Suppressor macrophage (primary cell): Measurements from ENCODE around the gene FREM1.
"Not testable (repeated sequence)": the region's sequence is repeated elsewhere in the genome, so short reads cannot be mapped to it uniquely, and the experiment has no call there.

Experiments used
- DNase-seq, 4 experiments: peaks; one replicate each; pipeline ENCODE4 v3.0.0-alpha.2; 2020 to 2022
- total RNA-seq, 17 experiments: gene quantifications; one replicate each; lab custom pipeline; 2026; ENCODE audit warnings: mixed read lengths in 6 of 17, inconsistent platforms in 3 of 17; lab: John Stamatoyannopoulos, UW

Gene FREM1, protein sequence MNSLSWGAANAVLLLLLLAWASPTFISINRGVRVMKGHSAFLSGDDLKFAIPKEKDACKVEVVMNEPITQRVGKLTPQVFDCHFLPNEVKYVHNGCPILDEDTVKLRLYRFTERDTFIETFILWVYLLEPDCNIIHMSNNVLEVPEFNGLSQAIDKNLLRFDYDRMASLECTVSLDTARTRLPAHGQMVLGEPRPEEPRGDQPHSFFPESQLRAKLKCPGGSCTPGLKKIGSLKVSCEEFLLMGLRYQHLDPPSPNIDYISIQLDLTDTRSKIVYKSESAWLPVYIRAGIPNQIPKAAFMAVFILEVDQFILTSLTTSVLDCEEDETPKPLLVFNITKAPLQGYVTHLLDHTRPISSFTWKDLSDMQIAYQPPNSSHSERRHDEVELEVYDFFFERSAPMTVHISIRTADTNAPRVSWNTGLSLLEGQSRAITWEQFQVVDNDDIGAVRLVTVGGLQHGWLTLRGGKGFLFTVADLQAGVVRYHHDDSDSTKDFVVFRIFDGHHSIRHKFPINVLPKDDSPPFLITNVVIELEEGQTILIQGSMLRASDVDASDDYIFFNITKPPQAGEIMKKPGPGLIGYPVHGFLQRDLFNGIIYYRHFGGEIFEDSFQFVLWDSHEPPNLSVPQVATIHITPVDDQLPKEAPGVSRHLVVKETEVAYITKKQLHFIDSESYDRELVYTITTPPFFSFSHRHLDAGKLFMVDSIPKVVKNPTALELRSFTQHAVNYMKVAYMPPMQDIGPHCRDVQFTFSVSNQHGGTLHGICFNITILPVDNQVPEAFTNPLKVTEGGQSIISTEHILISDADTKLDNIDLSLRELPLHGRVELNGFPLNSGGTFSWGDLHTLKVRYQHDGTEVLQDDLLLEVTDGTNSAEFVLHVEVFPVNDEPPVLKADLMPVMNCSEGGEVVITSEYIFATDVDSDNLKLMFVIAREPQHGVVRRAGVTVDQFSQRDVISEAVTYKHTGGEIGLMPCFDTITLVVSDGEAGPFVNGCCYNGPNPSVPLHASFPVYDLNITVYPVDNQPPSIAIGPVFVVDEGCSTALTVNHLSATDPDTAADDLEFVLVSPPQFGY (N-terminal part only)
- total RNA-seq, result 0 to 6.3 (median 0) reads per million in 17 experiments

DNA sequence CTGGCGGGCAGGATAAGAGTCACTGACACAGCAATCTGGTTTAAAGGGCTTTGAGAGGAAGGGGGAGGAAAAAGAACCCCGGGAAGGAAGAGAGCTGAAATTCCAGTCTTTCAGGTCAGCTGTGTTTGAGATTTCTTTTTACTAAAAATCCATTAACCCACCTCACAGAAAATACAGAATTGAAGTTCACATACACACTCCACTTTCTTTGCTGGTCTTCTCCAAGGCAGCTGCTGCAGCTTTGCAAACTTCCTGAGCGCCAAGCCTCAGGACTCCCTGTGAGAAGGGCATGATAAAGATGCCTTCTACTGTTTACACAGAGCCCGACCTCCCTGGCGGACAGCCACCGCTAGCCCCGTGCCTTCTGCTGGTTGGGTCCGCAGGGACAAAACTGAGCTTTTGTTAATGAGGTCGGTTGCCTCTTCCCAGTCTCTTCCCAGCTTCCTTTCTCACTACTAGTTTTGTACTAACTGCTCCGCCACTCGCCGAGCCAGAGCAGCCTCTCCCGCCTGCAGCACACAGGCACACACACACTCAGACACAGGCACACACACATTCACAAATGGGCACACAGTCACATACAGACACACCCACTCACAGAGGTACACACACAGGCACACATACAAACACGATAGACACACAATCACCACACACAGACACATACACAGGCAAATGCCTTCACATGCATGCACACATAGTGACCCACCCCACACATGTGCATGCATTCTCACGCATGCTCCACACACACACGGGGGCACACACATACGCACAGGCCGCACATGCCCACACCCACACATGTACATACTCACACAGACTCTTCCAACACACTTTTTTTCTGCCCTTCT is at the start of gene FREM1:
Gene FREM1, minus strand, starts transcription at position 468 of the 845 bp plus-strand sequence. CDS start 41,451 bp downstream, outside the sequence.
- no peak for DNase-seq

DNA sequence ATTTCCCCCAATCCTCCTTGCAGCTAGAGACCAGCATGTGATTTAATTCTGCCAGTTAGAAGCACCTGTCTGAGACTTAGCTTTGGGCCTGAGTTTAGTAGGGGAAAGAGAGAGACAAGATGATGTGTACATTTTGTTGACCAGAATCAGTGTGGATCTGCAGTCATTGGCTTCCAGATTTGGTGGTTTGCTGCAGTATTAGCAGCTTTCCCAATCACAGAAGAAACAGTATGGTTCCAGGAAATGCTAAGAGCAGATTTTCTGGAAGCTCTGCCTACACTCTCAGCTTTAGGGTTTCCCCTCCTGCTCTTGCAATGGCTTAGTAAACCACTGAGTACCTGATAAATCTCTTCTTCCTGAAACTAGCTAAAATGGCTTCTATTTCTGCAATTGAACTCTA is 48.8 kb upstream of the FREM1 start:
- DNase-seq, result peak in 1 of 4 experiments; percentile 1

DNA sequence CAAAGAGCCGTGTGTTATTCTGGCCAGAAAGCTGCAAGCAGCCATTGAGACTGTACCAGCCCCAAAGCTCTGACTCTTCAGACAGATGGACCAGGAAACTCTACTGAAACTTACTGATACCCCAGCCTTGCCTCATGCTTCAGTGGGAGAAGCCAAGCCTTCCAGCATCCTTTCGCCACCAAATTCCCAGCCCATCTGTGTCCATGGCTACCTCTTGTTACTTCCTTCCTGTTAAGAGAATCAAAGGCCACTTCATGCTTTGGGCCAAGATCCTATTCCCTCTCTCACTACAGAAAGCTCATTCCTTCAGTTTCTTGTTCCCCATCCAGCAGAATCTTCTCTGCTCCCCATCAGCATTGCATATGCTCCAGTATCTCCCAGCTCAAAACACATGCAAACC is 46.9 kb upstream of the FREM1 start:
- DNase-seq, result no peak

DNA sequence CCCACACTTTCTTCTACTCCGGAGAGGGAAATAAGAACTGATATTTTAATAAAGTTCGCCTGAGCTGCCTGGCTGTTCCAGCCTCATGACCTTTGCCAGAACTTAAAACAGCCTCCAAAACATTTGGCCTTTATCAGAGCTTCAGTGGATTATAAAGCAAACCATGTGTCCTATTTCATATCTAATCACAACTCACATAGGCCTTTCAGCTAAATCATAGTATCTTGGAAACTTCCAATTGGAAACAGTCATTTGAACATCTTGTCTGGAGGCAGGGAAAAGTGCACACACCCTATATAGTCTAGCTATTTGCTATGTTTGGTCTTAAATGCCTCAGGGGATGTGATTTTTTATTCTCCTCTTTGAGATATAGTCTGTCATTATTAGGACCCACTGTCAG is 46.0 kb upstream of the FREM1 start:
- DNase-seq, result no peak

DNA sequence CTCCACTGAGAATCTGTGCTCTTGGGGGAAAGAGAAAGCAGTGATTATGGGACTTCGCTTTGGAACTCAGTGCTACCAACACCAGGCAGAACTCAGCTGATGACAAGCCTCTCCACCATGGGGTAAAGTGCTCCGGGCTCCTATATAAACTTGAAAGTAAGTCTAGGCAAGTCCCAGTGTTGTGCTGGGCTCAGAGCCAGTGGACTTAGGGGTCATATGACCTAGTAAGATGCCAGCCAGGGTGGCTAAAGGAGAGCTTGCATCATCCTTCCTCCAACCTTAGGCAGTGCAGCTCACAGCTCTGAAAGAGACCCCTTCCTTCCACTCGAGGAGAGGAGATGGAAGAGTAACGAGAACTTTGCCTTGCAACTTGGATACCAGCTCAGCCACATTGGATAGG is 35.1 kb upstream of the FREM1 start:
- no peak for DNase-seq

DNA sequence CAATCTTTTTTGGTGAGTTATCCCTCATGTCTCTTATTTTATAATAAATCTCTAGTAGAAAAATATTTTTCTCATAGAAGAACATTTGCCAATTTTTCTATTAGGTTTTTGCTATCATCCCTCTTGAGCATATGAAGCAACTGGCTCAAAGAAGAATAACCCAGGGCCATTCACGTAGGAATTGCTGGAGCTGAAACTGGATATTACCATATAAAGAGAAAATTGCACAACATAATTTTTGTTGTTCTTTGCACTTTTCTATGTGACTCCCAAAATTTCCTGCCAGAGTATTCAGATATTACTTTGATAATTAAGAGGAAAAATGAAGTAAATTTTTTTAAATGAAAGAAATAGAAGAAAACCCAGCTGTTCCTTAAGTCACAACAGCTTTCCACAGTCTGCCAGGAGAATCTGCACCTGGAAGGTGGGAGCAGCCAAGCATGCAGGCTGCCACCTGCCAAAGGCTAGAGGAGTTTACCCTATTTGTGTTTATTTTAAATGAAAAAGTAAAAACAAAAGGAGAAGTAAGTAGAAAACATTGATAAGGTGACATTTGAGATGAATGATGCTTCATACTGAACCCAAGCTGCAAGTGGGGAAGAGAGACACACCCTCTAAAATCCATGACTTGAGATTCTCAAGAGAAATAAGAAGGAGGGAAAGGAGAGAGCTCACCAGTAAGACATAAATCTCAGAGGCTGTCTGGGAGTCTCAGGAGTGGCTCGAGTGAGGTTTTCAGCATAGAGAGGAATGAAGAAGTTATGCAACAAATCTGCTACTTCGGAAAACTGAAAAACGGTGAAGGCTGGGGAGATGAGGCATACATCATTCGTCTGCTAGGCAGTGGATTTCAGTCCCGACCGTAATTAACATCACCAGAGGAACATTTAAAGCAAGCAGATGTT is 31.5 kb upstream of the FREM1 start:
- no peak for DNase-seq

DNA sequence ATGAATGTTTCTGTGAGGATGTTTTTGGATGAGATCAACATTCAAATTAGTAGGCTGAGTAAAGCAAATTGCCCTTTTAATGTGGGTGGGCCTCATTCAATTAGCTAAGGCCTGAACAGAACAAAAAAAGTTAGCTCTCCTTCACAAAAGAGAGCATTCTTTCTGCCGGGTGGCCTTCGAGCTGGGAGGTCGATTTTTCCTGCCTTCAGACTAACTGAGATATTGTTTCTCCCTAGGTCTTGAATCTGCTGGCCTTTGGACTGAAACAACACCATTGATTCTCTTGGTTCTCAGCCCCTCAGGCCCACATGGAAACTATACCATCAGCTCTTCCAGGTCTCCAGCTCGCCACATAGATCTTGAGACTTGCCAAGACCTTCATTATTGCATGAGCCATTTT is 29.1 kb upstream of the FREM1 start:
- no peak for DNase-seq

DNA sequence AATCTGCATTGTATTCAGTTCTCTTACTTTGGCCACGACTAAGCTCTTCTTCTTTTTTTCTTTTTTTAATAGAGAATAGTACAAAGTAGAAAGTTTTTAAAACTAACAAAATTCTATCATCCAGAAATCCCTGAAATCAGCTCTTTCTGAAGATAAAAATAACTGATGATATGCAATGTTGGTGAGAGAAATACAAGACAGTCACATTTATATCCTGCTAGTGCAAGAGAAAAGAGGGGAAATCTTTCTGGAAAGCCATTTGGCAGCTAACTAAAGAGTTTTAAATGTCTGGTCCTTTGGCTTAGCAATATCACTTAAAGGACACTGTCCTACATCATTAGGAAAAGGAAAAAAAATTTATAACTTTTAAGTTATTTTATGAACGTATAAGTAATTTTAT is 27.0 kb upstream of the FREM1 start:
- DNase-seq, result no peak

DNA sequence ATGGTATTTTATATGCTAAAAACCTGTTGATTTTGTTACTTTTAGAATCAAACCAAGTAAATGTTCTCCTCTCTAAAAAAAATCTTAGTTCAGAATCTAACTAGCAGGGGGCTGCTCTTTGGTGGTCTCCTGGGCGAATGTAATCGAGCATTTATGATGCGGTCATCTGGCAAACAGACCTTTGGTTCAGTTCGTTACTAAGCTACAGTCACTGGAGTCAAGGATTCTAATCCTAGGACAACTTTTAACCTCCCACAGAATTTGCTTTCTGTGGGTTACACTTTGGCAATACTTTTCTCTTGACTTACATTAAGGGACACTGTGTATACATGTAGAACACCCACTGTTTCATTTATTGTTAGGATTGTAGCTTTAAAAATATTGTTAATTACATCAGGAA is 26.3 kb upstream of the FREM1 start:
- no peak for DNase-seq

DNA sequence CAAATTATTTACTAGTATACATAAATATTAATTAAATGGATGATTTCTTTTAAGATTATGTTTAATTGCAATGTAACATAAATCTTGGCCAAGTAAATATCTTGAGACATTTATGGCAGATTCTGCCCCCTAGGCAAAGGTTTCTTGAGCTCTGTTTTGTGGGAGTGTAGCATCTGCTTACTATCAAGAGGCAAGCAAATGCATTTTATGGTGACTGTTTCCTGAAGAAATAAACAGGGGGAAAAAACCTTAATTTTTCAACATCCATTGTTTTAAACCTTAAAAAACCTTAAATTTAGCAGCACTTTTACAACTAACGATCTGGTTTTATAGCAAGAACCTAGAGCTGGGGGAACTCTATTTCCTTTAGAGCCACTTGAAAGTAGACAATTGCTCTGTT is 25.7 kb upstream of the FREM1 start:
- no peak for DNase-seq

DNA sequence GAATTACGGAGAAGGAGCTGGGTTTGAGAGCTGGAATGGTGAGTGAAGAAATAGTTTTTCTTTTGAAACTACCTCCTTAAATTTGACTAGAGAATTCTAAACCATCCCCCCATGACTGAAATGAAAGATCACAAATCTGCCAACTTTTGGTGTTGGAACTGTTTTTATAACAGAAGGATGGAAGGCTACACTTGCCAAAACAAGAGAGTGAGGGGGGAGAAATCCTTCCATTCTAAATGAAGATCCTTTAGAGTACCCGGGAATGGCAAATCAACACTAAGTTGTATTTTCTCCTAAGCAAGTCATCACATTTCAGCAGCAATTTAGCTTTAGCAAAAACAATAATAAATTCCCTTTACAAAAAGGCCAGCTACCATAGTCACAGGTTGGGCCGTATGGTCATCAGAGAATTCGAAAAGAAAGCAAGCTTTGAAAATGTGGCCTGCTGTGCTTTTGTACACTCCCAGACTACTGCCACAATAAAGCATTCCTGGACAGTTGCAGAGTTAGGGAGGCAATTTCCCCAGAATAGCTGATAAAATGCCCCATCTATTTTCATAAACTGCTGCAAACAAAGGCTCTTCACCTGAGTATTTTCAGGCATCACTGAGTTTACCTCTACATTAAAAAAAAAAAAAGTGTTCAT is 25.0 kb upstream of the FREM1 start:
- DNase-seq, result no peak

DNA sequence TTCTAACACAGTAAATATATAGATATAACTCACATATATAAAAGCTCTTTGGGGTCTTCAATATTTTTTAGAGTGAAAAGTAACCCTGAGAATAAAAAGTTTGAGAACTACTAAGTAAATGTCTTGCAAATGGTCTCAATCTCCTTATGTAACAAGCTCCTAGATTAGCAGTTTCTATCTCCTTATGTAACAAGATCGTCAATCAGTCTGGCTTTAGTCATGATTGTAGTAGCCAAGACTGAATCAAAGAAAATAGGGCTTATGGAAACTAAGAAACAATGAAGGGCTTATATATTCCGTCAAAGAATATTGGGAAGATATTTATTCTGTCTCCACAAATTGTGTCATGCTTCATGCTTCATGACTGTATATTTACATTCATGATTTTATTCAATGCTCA is 22.4 kb upstream of the FREM1 start:
- no peak for DNase-seq

DNA sequence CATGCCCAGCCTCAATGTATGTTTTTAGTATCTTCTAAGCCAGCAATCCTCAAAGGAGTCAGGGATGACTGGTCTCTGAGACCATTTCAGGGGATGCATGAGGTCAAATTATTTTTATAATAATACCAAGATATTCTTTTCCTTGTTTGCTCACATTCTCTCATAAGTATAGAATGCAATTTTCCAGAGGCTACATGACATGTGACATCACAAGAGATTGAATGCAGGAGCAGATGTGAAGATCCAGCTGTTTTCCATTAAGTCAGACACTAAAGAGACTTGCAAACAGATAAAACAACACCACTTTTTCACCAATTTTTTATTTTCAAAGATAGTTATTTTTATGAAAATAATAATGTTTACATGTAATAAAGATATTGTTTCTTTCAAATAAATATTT is 22.0 kb upstream of the FREM1 start:
- DNase-seq, result no peak

DNA sequence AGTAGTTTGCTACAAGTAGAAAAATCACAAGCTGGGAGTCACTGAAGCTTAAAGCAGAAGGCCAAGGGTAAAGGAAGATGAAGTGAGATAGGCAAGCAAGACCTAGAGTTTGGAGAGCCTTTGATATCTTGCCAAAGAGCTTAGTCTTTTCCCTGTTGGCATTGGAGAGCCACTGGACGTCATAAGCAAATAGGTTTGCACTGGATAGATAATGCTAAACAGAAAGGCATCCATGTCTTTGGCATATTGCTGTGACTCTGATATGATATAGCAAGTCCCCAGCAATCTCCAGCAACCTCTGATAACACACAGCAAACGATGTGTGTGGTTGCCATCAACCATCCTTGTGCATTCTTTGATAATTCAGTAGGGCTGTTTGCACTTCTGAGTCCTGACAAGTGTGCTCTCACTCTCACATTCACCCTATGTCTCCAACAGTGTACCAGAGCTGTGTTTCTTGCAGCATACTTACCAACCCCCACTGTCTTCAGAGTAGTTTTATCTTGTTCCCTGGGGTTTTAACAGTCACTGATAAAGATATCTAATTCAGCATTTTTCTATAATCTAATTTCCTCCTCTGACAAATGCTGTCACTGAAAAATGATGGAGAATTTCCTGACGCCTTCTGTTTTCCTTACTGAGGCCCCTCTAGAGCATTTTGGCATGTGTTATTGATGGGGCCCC is 16.9 kb upstream of the FREM1 start:
- DNase-seq, result no peak

DNA sequence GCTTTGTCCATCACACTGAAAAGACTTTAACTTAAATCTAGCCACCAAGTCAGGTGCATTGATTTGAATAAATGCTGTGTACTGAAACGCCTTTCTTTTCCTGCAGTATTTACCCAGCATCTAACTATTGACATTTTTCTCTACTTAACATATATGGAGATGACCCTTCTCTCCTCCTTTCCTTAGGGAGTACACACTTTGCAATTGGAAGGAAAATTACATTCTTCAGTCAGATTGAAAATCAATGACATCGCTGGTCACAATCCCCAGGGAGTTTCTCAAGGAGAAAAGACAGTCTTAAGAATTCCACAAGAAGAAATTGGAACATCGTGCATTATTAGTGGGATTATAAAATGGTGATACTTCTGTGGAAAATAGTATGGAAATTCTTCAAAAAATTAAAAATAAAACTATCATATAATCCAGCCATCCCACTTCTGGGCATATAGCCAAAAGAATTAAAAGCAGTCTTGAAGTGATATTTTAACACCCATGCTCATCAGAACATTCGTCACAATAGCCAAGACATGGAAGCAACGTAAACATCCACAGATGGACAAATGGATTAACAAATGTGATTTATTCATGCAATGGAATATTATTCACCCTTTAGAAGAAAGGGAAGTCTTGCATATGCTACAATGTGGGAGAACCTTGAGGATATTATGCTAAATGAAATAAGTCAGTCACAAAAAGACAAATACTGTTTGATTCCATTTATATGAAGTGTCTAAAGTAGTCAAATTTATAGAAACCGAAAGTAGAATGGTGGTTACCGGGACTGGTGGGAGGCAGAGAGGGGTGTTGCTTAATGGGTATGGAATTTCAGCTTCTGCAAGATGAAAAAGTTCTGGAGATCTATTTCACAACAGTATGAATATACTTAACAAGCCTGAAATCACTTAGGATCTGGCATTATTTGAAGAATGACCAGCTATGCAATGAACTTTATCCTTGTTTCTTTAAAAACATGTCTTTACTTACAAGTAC is 14.3 kb upstream of the FREM1 start:
- no peak for DNase-seq

DNA sequence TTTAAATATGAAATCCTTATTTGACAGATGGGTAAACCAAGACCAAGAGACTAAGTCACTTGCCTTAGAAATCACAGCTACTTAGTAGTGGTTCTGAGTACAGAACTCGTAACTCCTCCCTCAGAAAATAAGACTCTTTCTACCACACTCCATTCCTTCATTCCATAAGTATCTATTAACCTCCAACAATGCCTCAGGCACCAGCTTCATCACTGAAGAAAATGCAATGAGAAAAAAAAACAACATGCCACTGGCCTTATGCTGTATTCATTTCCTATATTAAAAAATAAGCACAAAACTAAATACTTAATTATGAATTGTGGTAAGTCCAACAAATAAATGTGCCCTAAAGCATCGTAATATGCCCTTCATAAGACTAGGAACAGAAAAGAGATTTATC is 13.5 kb upstream of the FREM1 start:
- DNase-seq, result no peak

DNA sequence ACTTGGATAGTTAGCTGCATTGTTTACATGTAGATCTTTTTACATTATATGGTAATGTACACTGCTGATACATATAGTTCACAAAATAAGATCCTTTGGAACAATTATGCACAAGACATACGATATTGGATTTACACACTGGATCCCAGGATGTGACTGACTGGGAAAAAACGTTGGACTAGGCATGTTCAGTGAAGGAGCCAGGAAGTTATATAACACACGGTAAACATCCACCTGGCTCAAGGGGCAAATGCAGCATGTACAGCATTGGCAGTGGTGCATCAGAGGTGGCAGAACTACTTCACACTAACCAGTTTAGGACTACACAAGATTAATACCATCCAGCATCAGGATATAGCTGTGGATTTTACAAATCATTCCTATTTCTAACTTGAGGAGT is 10.6 kb upstream of the FREM1 start:
- not testable (repeated sequence) for DNase-seq

DNA sequence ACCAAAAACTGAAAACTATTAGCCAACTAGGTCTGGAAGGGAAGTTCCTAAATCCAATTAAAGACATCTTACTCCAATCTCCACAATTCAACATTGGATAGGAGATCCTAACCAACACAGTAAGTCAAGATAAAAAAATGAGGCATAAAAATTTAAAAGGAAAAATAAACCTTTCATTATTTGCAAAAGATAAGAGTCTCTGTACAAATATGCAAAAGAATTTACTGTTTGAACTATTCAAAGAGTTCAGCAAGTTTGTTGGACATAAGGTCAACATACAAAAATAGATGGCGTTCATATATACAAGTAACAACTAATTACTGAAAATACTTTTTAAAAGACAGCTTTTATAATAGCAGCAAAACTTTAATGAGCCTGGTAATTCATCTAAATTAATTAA is 3.1 kb upstream of the FREM1 start:
- DNase-seq, result no peak

DNA sequence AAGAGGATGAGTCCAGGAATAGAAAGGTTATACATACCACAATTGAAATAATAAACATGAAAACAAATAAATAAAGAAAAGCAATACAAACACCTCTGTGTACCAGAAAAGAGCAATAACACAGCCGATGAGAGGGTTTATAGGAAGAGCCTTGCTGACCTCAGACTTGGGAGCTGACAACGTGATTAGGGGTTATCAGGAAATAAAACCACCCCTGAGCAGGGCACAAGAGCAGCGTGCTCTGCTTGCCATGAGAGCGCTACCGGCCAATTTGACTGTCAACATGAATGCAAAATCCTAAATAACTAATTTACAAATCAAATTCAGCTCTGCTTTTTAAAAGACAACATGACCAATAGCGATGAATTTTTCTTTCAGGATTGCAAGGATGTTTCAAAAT is 2.6 kb upstream of the FREM1 start:
- no peak for DNase-seq
